HG03060 (cell line): ENCODE data around the gene RAMP3.
"Not testable (repeated sequence)": the region's sequence is repeated elsewhere in the genome, so short reads cannot be mapped to it uniquely, and the experiment has no call there.

Source experiments
- ATAC-seq: cut with Tn5 transposase; IDR thresholded peaks from one replicate; pipeline ENCODE4 v1.9.1; 2021; ENCODE audit warnings: low read depth, moderate number of reproducible peaks; ENCODE audit not compliant: unreplicated experiment

The RAMP3 gene

GRCh38 chr7:45131891-45132290 lies 25.7 kb upstream of the RAMP3 start:
- no peak for ATAC-seq

- no peak for ATAC-seq
These were observed 24.8 kb upstream of the RAMP3 start for GRCh38 chr7:45132708-45133320.

- no peak for ATAC-seq
These were observed 24.2 kb upstream of the RAMP3 start for GRCh38 chr7:45133352-45133751.

DNA sequence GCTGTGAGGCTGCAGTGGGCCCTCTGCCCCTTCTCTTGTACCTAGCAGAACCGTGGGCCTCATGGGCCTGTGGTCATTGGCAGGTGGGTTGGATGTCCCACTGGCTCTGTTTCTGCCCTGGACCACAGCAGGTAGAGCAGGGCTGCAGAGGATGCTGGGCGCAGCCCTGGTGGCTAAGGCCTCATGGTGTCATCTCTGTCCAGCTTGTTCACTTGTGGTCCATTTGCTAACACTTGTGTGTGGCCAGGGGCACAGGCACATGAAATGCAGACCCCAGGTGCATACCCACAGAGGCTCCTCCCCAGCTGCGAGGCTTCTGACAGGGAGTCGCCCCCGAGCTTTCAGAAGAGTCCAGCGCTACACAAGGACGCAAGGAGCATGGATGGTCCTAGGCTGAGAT lies 23.7 kb upstream of the RAMP3 start:
- ATAC-seq: no peak

- no peak for ATAC-seq
These were observed 21.2 kb upstream of the RAMP3 start for GRCh38 chr7:45136106-45137060.

- no peak for ATAC-seq
These were observed 18.9 kb upstream of the RAMP3 start for GRCh38 chr7:45138433-45139267.

- ATAC-seq: no peak
These were observed 16.8 kb upstream of the RAMP3 start for GRCh38 chr7:45140827-45141226.

GRCh38 chr7:45143616-45144015 lies 14.0 kb upstream of the RAMP3 start:
- no peak for ATAC-seq

DNA sequence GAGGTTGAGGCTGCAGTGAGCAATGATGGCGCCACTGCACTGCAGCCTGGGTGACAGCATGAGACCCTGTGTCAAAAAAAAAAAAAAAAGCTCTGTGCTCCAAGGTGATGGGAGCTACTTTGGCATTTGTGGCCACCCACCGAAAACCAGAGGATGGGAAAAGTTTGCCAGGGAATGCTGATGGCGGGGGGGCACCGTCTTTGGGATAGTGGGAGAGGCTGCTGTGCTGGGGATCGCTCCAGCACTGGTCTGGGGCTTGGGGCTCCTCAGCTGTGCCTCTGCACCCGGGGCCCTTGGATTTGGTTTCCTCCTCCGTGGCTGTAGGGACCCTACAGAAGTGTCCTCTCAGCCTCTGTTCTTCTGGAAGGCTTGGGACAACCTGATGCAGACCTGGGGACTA lies 11.7 kb upstream of the RAMP3 start:
- no peak for ATAC-seq

- ATAC-seq: no peak
These were observed 10.8 kb upstream of the RAMP3 start for GRCh38 chr7:45146531-45147379.

- ATAC-seq: no peak
These were observed 9.5 kb upstream of the RAMP3 start for GRCh38 chr7:45147858-45148652.

DNA sequence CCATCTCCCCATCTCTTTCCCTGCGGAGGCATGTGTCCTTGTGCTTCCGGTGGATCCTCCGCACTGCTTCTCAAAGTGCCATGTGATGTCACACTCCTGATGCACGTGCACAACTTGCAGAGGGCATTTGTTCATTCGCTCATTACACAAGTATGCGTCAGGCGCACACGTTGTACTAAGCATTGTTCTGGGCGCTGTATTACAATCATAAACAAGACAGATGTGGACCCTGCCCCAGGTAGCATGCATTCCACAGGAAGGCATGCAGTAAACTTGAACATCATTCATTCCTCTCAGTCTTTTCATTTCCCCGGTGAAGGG lies 9.0 kb upstream of the RAMP3 start:
- no peak for ATAC-seq

DNA sequence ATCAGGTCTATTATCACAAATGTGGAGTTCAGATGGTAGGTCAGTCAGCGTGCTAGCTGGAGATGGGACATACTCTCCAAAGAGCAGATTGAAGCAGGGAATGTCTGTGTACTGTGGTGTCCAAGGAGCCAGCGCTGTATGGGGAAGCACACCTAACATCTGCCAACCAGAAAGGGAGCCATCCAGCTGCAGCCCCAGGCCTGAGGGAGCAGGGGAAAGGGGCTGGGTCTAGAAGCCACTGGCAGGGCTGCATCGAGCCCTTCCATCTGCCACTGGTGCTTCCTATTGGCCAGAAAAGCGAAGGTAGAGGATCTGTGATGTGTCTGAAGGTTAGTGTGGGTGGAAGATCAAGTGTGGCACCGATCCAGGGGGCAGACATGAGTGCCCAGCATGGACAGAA lies 8.0 kb upstream of the RAMP3 start:
- ATAC-seq: no peak

DNA sequence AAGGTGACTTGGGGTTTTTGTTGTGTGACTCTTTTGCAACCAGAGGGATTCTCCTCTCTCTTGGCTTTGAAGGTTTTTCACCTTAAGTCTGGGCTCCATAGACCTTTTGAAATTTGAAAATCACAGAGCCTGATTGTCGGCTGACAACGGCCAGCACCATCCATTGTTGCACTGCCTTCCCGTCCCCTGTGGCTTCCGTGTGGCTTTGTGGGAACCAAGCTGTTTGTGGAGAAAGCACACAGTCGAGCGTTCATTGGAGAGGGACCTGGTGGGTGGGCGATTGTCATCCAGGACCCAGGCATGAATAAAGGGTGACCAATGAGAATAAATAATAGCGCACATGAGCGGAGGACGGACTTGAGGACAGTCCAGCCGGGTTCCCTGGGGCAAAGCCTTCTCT lies 7.4 kb upstream of the RAMP3 start:
- no peak for ATAC-seq

DNA sequence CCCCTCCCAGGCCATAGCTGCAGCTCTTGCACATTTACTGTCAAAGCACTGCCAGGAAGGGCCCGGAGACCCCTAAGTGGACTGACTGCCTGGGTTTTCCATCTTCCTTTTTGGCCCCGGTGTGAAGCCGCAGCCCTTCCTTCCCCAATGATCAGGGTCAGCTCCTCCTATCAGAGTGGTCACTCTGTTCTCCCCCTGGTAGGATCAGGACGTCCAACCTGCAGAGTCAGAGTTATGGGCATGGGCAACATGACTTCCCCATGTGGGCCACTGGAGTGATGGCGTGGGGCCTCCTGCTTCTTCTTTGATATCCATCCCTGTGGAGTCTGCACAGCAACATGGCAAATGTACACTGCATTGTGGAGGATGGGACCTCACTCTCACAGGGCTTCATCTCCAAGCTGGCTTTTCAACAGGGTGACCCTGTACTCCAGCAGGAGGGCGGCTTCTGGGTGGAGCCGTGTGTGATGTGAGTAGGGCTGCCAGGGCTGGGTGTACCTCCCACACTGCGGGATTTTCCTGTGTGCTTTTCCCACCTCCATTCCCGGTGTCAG lies 6.4 kb upstream of the RAMP3 start:
- no peak for ATAC-seq

DNA sequence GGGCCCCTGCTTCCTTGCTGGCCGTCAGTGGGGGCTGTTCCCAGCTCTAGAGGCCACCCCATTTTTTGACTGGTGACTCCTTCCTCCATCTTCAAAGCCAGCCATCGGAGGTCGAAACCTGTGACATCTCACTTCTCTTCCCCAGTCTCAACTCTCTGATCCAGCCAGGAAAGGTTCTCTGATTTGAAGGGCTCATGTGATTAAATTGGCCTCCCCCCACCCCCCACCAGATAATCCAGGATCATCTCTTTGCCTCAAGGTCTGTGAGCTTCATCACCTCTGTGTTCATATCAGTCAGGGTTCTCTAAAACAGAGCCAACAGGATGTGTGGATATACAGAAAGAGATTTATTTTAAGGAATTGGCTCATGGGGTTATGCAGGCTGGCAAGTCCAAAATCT lies 5.6 kb upstream of the RAMP3 start:
- ATAC-seq: no peak

DNA sequence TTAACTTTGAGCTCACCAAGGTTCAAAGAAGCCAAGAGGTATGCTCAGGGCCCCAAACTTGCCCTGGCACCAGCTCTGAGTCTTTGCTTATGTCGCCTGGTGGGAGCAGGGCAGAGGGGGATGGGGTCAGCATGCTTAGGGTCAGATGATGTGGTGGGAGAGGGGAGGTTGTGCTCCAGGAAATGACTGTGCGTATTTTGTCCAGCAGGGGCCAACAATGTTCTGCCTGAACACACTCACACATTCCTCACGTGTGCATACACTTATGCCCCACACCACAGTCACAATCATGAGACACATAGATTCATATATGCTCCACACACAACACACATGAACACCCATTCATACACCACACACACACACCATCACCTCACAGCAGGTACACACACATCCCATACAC lies 4.4 kb upstream of the RAMP3 start:
- ATAC-seq: no peak

DNA sequence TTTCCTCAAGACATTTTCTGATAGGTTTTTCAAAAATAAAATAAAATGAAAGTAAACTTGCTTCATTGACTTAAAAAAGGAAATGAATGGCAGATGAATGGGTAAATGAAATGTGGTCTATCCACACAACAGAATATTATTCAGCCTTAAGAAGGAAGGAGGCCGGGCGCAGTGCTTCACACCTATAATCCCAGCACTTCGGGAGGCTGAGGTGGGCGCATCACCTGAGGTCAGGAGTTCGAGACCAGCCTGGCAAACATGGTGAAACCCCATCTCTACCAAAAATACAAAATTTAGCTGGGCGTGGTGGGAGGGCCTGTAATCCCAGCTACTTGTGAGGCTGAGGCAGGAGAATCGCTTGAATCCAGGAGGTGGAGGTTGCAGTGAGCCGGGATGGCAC lies 3.7 kb upstream of the RAMP3 start:
- ATAC-seq: not testable (repeated sequence)

GRCh38 chr7:45155357-45155900 lies 2.2 kb upstream of the RAMP3 start:
- ATAC-seq: no peak
